ENCODE measurements around the gene SDHAF1.

DNA sequence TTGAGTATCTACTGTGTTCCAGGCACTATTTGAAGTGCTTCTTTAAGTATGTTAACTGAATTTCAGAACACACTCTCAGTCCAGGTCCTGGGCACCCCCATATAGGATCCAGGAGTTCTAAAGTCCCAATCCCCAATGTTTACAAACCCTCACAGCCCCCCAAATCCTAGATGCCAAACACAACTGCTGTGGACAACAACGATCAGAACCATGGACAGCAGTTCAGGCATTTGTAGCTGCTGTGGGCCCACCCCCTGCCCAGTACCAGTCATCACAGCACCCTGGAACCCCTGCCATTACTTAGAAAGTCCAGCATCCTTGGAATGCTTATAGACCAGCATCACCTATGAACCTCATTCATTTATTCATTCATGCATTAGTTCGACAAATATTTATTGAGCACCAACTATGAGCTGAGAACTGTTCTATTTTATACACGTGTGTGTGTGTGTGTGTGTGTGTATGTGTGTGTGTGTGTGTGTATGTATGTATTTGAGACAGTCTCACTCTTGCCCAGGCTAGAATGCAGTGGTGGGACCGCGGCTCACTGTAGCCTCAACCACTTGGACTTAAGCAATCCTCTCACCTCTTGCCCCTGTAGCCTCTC lies 19.3 kb upstream of the SDHAF1 start:
- TF ChIP-seq, protein P1, sequence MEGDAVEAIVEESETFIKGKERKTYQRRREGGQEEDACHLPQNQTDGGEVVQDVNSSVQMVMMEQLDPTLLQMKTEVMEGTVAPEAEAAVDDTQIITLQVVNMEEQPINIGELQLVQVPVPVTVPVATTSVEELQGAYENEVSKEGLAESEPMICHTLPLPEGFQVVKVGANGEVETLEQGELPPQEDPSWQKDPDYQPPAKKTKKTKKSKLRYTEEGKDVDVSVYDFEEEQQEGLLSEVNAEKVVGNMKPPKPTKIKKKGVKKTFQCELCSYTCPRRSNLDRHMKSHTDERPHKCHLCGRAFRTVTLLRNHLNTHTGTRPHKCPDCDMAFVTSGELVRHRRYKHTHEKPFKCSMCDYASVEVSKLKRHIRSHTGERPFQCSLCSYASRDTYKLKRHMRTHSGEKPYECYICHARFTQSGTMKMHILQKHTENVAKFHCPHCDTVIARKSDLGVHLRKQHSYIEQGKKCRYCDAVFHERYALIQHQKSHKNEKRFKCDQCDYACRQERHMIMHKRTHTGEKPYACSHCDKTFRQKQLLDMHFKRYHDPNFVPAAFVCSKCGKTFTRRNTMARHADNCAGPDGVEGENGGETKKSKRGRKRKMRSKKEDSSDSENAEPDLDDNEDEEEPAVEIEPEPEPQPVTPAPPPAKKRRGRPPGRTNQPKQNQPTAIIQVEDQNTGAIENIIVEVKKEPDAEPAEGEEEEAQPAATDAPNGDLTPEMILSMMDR (IDR thresholded peaks at IDR 0.05): no peak
- no peak for TF ChIP-seq EZH2 (IDR thresholded peaks at IDR 0.05; ENCODE audit: borderline replicate concordance, insufficient read depth, low read depth, low read length, poor library complexity, severe bottlenecking)
